Suppressor macrophage (primary cell): Measurements from ENCODE around the gene TBL1Y.

Experiments
- DNase-seq, 4 experiments: peaks; one replicate each; pipeline ENCODE4 v3.0.0-alpha.2; 2020 to 2022

TBL1Y gene

GRCh38 chrY:7092836-7093235, 182.3 kb downstream of the TBL1Y start:
- no peak for DNase-seq

GRCh38 chrY:7094365-7094764, 183.9 kb downstream of the TBL1Y start:
- no peak for DNase-seq

GRCh38 chrY:7097021-7097420, 186.5 kb downstream of the TBL1Y start:
- no peak for DNase-seq

GRCh38 chrY:7099742-7100141, 189.2 kb downstream of the TBL1Y start:
- peak; percentile 0 to 11 (median 6) for DNase-seq

GRCh38 chrY:7102680-7103079, 192.2 kb downstream of the TBL1Y start:
- no peak for DNase-seq

- DNase-seq = no peak
Observed at GRCh38 chrY:7107179-7107578, 196.7 kb downstream of the TBL1Y start.

GRCh38 chrY:7110086-7110485, 199.6 kb downstream of the TBL1Y start:
- DNase-seq = no peak

GRCh38 chrY:7115871-7116270, 205.4 kb downstream of the TBL1Y start:
- no peak for DNase-seq

GRCh38 chrY:7122202-7122601, 211.7 kb downstream of the TBL1Y start:
- DNase-seq = no peak

GRCh38 chrY:7125136-7126056, 214.9 kb downstream of the TBL1Y start:
- no peak for DNase-seq

- DNase-seq = no peak
Observed at GRCh38 chrY:7128211-7128610, 217.7 kb downstream of the TBL1Y start.
